K562 (cell line): Measurements from ENCODE around the gene RPL7L1. TPM values are rescaled to one million over a fixed set of nuclear protein-coding genes. Genes with fewer than 3 reads are reported as not detected.

ENCODE experiments used
- BRF1 ChIP-seq: IDR thresholded peaks from 3 replicates; pipeline ENCODE4 v1.6.1; 2011; ENCODE audit warnings: borderline replicate concordance, mild to moderate bottlenecking; ENCODE audit not compliant: insufficient read length; ENCODE audit errors: extremely low read depth
- CBFB ChIP-seq: sonication (generic); formaldehyde crosslinking; IDR thresholded peaks from 2 replicates; pipeline ENCODE4 v1.4.0; 2020; ENCODE audit warnings: mild to moderate bottlenecking, missing genetic modification reagents
- CSDE1 ChIP-seq, 2 experiments: fragments of 450-650 bp; IDR thresholded peaks; 2 replicates each; pipeline ENCODE4 v1.6.1; 2016; ENCODE audit warnings: mild to moderate bottlenecking in 1 of 2
- FOSL1 ChIP-seq: fragments of 200-800 bp; sonication (Bioruptor generic); conservative IDR thresholded peaks from 2 replicates; pipeline ENCODE4 v1.6.1; 2016; ENCODE audit warnings: missing genetic modification characterization, missing compliant biosample characterization
- GTF2F1 ChIP-seq: IDR thresholded peaks from 2 replicates; pipeline ENCODE4 v1.6.1; 2011; ENCODE audit warnings: low read depth, low read length, improper control_type of control experiment
- HNRNPLL ChIP-seq: fragments of 200-400 bp; formaldehyde crosslinking; IDR thresholded peaks from 2 replicates; pipeline ENCODE4 v1.6.1; 2017; ENCODE audit warnings: low read length, low read depth, mild to moderate bottlenecking; ENCODE audit not compliant: poor library complexity, severe bottlenecking
- KHSRP ChIP-seq: fragments of 450-650 bp; IDR thresholded peaks from 2 replicates; pipeline ENCODE4 v1.6.1; 2017
- MAFK ChIP-seq: IDR thresholded peaks from 2 replicates; pipeline ENCODE4 v1.6.1; 2011; ENCODE audit warnings: low read length, improper control_type of control experiment
- NFATC3 ChIP-seq: fragments of 450-650 bp; IDR thresholded peaks from 2 replicates; pipeline ENCODE4 v1.6.1; 2017; ENCODE audit warnings: mild to moderate bottlenecking
- NUFIP1 ChIP-seq: fragments of 450-650 bp; IDR thresholded peaks from 2 replicates; pipeline ENCODE4 v1.6.1; 2018; ENCODE audit not compliant: partially characterized antibody
- RCOR1 ChIP-seq, 2 experiments: IDR thresholded peaks; 2 replicates each; pipeline ENCODE4 v1.6.1; 2012; ENCODE audit warnings: low read depth in 2 of 2, low read length in 2 of 2, borderline replicate concordance in 1 of 2, improper control_type of control experiment in 1 of 2
- RFX1 ChIP-seq: fragments of 450-650 bp; IDR thresholded peaks from 2 replicates; pipeline ENCODE4 v1.6.1; 2016; ENCODE audit warnings: mild to moderate bottlenecking, moderate library complexity
- XRCC3 ChIP-seq: fragments of 450-650 bp; IDR thresholded peaks from 2 replicates; pipeline ENCODE4 v1.6.1; 2017; ENCODE audit warnings: mild to moderate bottlenecking, moderate library complexity
- ZNF75A ChIP-seq: fragments of 450-650 bp; formaldehyde crosslinking; IDR thresholded peaks from 2 replicates; pipeline ENCODE4 v1.4.0; 2020; ENCODE audit warnings: mild to moderate bottlenecking
- ZNF77 ChIP-seq: fragments of 250-450 bp; sonication (Bioruptor Pico); IDR thresholded peaks from 2 replicates; pipeline ENCODE4 v1.5.0; 2020
- ZNF778 ChIP-seq: fragments of 450-650 bp; formaldehyde crosslinking; IDR thresholded peaks from 2 replicates; pipeline ENCODE4 v1.4.0; 2020; ENCODE audit warnings: mild to moderate bottlenecking, moderate library complexity
- polyA plus RNA-seq, 8 experiments: library from polyadenylated mRNA; depleted of rRNA in 4 of 8; stranded (reverse) in 5 of 8; unstranded in 3 of 8; fragments of >200 nt; fragmentation: Nextera tagmentation in 2 of 8; fragmentation: Illumina TruSeq in 1 of 8; extraction: Ambion mirVana in 2 of 8; extraction: Trizol in 1 of 8; gene quantifications; 2 replicates each; pipeline versions ENCODE4 v1.2.1 to v1.2.3, GENCODE V29; 2011 to 2014; ENCODE audit warnings: inconsistent platforms in 1 of 8, missing spikeins in 1 of 8
- total RNA-seq, 7 experiments: library from RNA; depleted of rRNA in 6 of 7; stranded (reverse); fragments of >200 nt in 6 of 7; fragmentation: Illumina TruSeq in 2 of 7; extraction: Trizol in 2 of 7; gene quantifications; 2 replicates each; pipeline versions ENCODE4 v1.2.1 to v1.2.3, GENCODE V29; 2011 to 2021; ENCODE audit warnings: low replicate concordance in 1 of 7
- TF ChIP-seq, protein P1 (sequence below): sonication (generic); formaldehyde crosslinking; IDR thresholded peaks from 2 replicates; pipeline ENCODE4 v1.8.0; 2023; ENCODE audit warnings: mild to moderate bottlenecking, missing genetic modification reagents
- TF ChIP-seq, protein P2 (sequence below), 2 experiments: fragments of 450-650 bp in 1 of 2; sonication (generic) in 1 of 2; formaldehyde crosslinking in 1 of 2; IDR thresholded peaks in 1 of 2; conservative IDR thresholded peaks in 1 of 2; 2 replicates each; pipeline versions ENCODE4 v1.6.1 to v1.8.1; 2016 to 2023; ENCODE audit warnings: mild to moderate bottlenecking in 2 of 2, moderate library complexity in 2 of 2, inconsistent platforms in 1 of 2, missing genetic modification reagents in 1 of 2
- TF ChIP-seq, protein P3 (sequence below): conservative IDR thresholded peaks from 2 replicates; pipeline ENCODE4 v1.6.1; 2011; ENCODE audit warnings: low read depth, mild to moderate bottlenecking, low read length; ENCODE audit not compliant: control insufficient read depth
- TF ChIP-seq, protein P4 (sequence below): IDR thresholded peaks from 2 replicates; pipeline ENCODE4 v1.6.1; 2014; ENCODE audit warnings: antibody characterized with exemption
- TF ChIP-seq, protein P5 (sequence below): sonication (generic); formaldehyde crosslinking; IDR thresholded peaks from 2 replicates; pipeline ENCODE4 v1.8.0; 2022; ENCODE audit warnings: mild to moderate bottlenecking, missing genetic modification reagents, borderline replicate concordance

RPL7L1 gene
- total and polyA plus RNA-seq, 9 of the 15 experiments (the other 6 are each of a cell fraction or from before 2014, with no cell fraction given), result 129 to 259 (median 164) TPM

DNA sequence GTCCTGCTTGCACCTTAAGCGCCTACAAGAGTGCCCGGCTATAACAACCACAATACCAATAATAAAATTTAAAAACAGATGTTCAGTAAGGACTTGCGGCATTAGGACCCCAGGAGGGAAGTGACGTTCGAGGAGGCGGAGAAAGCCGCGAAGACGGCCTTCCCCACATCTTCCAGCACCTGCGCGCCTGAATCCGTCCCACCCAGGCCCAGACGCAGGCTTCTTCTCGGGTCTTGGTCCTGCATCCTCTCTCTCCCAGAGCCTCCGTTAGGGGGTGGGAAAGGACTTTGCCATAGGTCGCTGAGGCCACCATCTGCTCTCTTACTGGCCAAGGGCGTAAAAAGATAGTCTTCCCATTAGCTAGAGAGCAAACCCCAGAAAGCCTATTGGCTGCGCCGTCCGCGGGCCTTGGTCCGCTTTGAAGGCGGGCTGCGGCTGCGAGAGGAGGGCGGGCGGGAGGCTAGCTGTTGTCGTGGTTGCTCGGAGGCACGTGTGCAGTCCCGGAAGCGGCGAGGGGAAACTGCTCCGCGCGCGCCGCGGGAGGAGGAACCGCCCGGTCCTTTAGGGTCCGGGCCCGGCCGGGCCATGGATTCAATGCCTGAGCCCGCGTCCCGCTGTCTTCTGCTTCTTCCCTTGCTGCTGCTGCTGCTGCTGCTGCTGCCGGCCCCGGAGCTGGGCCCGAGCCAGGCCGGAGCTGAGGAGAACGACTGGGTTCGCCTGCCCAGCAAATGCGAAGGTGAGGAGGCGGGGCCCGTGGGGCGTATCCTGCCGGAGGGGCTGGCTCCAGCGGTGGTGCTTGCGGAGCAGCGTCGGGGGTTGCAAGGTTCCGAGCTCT lies 49.8 kb downstream of the RPL7L1 start, which contains the start of gene CNPY3 (continued):
- TF ChIP-seq, protein P1, sequence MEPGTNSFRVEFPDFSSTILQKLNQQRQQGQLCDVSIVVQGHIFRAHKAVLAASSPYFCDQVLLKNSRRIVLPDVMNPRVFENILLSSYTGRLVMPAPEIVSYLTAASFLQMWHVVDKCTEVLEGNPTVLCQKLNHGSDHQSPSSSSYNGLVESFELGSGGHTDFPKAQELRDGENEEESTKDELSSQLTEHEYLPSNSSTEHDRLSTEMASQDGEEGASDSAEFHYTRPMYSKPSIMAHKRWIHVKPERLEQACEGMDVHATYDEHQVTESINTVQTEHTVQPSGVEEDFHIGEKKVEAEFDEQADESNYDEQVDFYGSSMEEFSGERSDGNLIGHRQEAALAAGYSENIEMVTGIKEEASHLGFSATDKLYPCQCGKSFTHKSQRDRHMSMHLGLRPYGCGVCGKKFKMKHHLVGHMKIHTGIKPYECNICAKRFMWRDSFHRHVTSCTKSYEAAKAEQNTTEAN (CRISPR knock-in tag), result peak; percentile 56; the same call in 1 of the 2 replicates
- TF ChIP-seq, protein P2, sequence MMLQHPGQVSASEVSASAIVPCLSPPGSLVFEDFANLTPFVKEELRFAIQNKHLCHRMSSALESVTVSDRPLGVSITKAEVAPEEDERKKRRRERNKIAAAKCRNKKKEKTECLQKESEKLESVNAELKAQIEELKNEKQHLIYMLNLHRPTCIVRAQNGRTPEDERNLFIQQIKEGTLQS (IDR thresholded peaks at IDR 0.05), result no peak
- TF ChIP-seq, protein P2 (CRISPR knock-in tag; conservative IDR thresholded peaks at IDR 0.05), result no peak
- TF ChIP-seq HNRNPLL (peak; percentile 95), ZNF778 (CRISPR knock-in tag) (no peak), BRF1 (no peak), NFATC3 (no peak), GTF2F1 (no peak; the same call in 1 of the 2 replicates), ZNF77 (CRISPR knock-in tag) (no peak), NUFIP1 (peak; percentile 70), XRCC3 (no peak), CBFB (CRISPR knock-in tag) (0 out of 2 replicates have a peak, but pooled peaks have one; percentile 6), RCOR1 (IDR thresholded peaks at IDR 0.05; ENCODE audit: borderline replicate concordance in 1 of 2, low read depth in 2 of 2, low read length in 2 of 2) (peak; percentile 64 to 92), CSDE1 (IDR thresholded peaks at IDR 0.05) (no peak), MAFK (no peak), KHSRP (no peak), RFX1 (peak; percentile 74), FOSL1 (tag) (no peak), ZNF75A (CRISPR knock-in tag) (no peak)
- TF ChIP-seq, protein P3, sequence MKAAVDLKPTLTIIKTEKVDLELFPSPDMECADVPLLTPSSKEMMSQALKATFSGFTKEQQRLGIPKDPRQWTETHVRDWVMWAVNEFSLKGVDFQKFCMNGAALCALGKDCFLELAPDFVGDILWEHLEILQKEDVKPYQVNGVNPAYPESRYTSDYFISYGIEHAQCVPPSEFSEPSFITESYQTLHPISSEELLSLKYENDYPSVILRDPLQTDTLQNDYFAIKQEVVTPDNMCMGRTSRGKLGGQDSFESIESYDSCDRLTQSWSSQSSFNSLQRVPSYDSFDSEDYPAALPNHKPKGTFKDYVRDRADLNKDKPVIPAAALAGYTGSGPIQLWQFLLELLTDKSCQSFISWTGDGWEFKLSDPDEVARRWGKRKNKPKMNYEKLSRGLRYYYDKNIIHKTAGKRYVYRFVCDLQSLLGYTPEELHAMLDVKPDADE, result peak; percentile 84
- TF ChIP-seq, protein P4, sequence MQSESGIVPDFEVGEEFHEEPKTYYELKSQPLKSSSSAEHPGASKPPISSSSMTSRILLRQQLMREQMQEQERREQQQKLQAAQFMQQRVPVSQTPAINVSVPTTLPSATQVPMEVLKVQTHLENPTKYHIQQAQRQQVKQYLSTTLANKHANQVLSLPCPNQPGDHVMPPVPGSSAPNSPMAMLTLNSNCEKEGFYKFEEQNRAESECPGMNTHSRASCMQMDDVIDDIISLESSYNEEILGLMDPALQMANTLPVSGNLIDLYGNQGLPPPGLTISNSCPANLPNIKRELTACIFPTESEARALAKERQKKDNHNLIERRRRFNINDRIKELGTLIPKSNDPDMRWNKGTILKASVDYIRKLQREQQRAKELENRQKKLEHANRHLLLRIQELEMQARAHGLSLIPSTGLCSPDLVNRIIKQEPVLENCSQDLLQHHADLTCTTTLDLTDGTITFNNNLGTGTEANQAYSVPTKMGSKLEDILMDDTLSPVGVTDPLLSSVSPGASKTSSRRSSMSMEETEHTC, result peak; percentile 71
- TF ChIP-seq, protein P5, sequence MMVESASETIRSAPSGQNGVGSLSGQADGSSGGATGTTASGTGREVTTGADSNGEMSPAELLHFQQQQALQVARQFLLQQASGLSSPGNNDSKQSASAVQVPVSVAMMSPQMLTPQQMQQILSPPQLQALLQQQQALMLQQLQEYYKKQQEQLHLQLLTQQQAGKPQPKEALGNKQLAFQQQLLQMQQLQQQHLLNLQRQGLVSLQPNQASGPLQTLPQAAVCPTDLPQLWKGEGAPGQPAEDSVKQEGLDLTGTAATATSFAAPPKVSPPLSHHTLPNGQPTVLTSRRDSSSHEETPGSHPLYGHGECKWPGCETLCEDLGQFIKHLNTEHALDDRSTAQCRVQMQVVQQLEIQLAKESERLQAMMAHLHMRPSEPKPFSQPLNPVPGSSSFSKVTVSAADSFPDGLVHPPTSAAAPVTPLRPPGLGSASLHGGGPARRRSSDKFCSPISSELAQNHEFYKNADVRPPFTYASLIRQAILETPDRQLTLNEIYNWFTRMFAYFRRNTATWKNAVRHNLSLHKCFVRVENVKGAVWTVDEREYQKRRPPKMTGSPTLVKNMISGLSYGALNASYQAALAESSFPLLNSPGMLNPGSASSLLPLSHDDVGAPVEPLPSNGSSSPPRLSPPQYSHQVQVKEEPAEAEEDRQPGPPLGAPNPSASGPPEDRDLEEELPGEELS (CRISPR knock-in tag), result 0 out of 2 replicates have a peak, but pooled peaks have one; percentile 23
